Esophagus (tissue), 2 donors: Measurements from ENCODE around the gene ABCB8. TPM values are rescaled to one million over a fixed set of nuclear protein-coding genes. Genes with fewer than 3 reads are reported as not detected.
"Not testable (repeated sequence)": the region's sequence is repeated elsewhere in the genome, so short reads cannot be mapped to it uniquely, and the experiment has no call there.

ENCODE experiments used
- H3K27ac ChIP-seq, 2 donors: one replicate each; pipeline ENCODE4 v1.5.1; 2013; ENCODE audit warnings: low read depth in 2 of 2, mild to moderate bottlenecking in 2 of 2, inconsistent platforms in 1 of 2, low read length in 1 of 2, moderate library complexity in 1 of 2
- H3K27me3 ChIP-seq, 2 donors: one replicate each; pipeline ENCODE4 v1.6.1; 2013; ENCODE audit warnings: low read length in 2 of 2, control low read depth in 1 of 2, mild to moderate bottlenecking in 1 of 2; ENCODE audit not compliant: insufficient read depth in 2 of 2, control insufficient read depth in 1 of 2
- H3K36me3 ChIP-seq, 2 donors: one replicate each; pipeline ENCODE4 v1.6.1; 2013; ENCODE audit warnings: low read length in 1 of 2; ENCODE audit not compliant: control insufficient read depth in 2 of 2, insufficient read depth in 2 of 2
- H3K4me1 ChIP-seq, 2 donors: one replicate each; pipeline ENCODE4 v1.6.1; 2013; ENCODE audit warnings: low read length in 1 of 2; ENCODE audit not compliant: control insufficient read depth in 2 of 2, insufficient read depth in 2 of 2
- H3K4me3 ChIP-seq, 2 donors: one replicate each; pipeline ENCODE4 v1.5.1; 2013; ENCODE audit warnings: low read length in 2 of 2, mild to moderate bottlenecking in 2 of 2, low read depth in 1 of 2, moderate library complexity in 1 of 2
- H3K9me3 ChIP-seq, 2 donors: one replicate each; pipeline ENCODE4 v1.6.1; 2013; ENCODE audit warnings: mild to moderate bottlenecking in 2 of 2, low read depth in 1 of 2, low read length in 1 of 2, moderate library complexity in 1 of 2; ENCODE audit not compliant: control insufficient read depth in 2 of 2, insufficient read depth in 1 of 2
- whole genome bisulfite sequencing, 2 donors: extraction: QIAGEN DNeasy Blood & Tissue Kit; methylation state at CpG; one replicate each; pipeline ENCODE4 v1.1.7; 2013; 5-methylcytosine and 5-hydroxymethylcytosine counted together
- polyA plus RNA-seq, 2 donors: library from polyadenylated mRNA; stranded (reverse); fragments of 200-250 nt; gene quantifications; one replicate each; pipeline ENCODE4 v1.2.3, GENCODE V29; 2013
- donor health status: healthy with polysubstance abuse.
- donor health status: Bipolar disorder and iron deficiency.

The ABCB8 gene
- polyA plus RNA-seq, 2 donors: 24.0 to 27.6 TPM

DNA sequence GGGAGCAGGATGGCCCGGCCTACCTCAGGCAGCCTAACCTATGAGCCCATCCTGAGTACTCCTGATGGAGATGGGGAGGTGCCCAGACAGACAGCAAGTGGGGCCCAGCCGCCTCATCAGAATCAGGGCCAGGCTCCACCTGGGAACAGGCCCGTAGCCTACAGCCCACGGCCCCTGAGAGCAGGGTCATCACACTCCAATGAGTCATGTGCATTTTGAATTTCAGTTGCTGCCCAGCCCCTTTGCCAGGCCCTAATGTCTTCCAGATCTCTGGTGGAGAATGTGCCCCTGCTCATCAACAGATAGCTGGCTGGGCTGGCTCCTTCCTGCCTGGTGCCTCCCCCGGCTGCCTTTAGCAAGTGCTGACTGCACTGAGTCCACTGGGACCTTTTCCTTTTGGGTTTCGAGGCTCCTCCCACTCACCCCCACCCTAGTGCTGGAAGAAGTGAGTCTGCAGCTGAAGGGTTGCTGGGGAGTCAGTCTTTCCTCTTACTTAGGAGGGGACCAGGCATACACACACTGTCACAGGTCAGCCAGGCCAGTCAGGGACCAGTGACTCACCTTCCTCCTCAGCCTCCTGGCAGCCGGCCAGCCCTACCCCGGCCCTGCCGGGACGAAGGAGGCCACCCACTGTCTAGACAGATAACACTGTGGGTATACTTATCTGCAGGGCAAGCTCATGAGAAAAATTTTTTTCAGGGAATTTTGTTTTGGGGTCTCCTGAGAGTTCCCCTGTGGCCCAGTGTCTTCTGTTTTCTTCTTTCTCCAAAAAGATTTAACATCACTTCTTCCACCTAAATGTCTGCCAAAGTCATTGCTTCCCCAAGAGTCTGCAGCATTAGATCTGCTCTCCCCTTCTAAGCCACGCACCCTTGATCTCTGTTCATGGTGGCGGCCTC lies 10.9 kb downstream of the ABCB8 start:
- Histone ChIP-seq H3K4me1 (peaks cover 0 to 3% of the 10 kb centered on the region in 2 donors), H3K36me3 (peaks cover 11 to 36% of the 10 kb centered on the region in 2 donors), H3K27ac (peak overlapping the region in 1 of 2 donors; percentile 4), H3K27me3 (no peaks in the 10 kb centered on the region), H3K4me3 (no peak overlapping the region), H3K9me3 (no peaks in the 10 kb centered on the region)
- WGBS, 2 donors: 45 to 49% methylated on average over 12 of the region's 12 CpGs

GRCh38 chr7:151039850-151040548 lies 11.7 kb downstream of the ABCB8 start:
- Histone ChIP-seq H3K9me3 (no peaks in the 10 kb centered on the region), H3K27me3 (no peaks in the 10 kb centered on the region), H3K4me1 (peaks cover 0 to 3% of the 10 kb centered on the region in 2 donors), H3K27ac (no peak overlapping the region), H3K36me3 (peaks cover 13 to 35% of the 10 kb centered on the region in 2 donors), H3K4me3 (no peak overlapping the region)
- WGBS, 2 donors: 80% methylated on average over 18 of the region's 18 CpGs

GRCh38 chr7:151040616-151041375 lies 12.5 kb downstream of the ABCB8 start:
- Histone ChIP-seq H3K4me3 (no peak overlapping the region), H3K36me3 (peaks cover 7 to 30% of the 10 kb centered on the region in 2 donors), H3K4me1 (peaks cover 0 to 3% of the 10 kb centered on the region in 2 donors), H3K27ac (no peak overlapping the region), H3K9me3 (no peaks in the 10 kb centered on the region), H3K27me3 (no peaks in the 10 kb centered on the region)
- 92 to 95% methylated on average over 30 of the region's 30 CpGs for WGBS, 2 donors

GRCh38 chr7:151043449-151043848 lies 15.2 kb downstream of the ABCB8 start:
- H3K36me3 ChIP-seq: peaks cover 5 to 19% of the 10 kb centered on the region in 2 donors
- H3K9me3 ChIP-seq, H3K27ac ChIP-seq, H3K27me3 ChIP-seq, H3K4me3 ChIP-seq, H3K4me1 ChIP-seq: not testable (repeated sequence)
- WGBS, 2 donors: 86 to 95% methylated on average over 8 to 10 of the region's 10 CpGs

DNA sequence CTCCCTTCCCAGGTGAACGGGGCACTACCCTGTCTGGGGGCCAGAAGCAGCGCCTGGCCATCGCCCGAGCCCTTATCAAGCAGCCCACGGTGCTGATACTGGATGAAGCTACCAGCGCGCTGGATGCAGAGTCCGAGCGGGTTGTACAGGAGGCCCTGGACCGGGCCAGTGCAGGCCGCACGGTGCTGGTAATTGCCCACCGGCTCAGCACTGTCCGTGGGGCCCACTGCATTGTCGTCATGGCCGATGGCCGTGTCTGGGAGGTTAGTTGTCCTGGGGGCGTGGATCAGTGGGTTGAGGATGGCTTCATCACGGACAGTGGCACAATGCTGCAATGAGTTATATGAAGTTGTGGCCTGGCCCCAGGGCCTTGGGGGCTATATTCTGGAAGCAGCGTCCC lies 15.7 kb downstream of the ABCB8 start:
- H3K4me3 ChIP-seq: no peak overlapping the region
- no peaks in the 10 kb centered on the region for H3K27me3 ChIP-seq
- H3K36me3 ChIP-seq: peaks cover 5 to 19% of the 10 kb centered on the region in 2 donors
- no peaks in the 10 kb centered on the region for H3K9me3 ChIP-seq
- no peak overlapping the region for H3K27ac ChIP-seq
- H3K4me1 ChIP-seq: peaks cover 3 to 5% of the 10 kb centered on the region in 2 donors
- WGBS, 2 donors: 92 to 93% methylated on average over 19 to 20 of the region's 20 CpGs

DNA sequence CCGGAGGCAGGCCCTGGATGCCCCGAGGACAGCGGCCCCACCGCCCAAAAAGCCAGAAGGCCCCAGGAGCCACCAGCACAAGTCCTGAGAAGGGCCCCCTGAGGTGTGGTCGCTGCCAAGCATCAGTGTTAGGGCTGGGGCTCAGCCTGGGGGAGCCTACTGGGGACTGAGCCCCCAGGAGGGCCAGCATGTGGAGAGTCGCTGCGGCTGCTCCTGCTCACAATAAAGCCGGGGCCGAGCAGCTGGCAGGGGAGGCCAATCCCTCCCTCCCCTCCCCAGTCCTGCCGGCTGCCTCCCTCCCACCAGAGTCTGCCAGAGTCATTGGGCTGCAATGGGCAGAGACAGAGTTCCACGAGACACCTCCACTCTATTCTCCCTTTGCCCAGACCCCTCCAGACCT lies 17.0 kb downstream of the ABCB8 start:
- Histone ChIP-seq H3K4me3 (no peak overlapping the region), H3K27ac (no peak overlapping the region), H3K9me3 (no peaks in the 10 kb centered on the region), H3K36me3 (peaks cover 5 to 19% of the 10 kb centered on the region in 2 donors), H3K27me3 (no peaks in the 10 kb centered on the region), H3K4me1 (peaks cover 0 to 5% of the 10 kb centered on the region in 2 donors)
- 85 to 88% methylated on average over 11 of the region's 11 CpGs for WGBS, 2 donors

DNA sequence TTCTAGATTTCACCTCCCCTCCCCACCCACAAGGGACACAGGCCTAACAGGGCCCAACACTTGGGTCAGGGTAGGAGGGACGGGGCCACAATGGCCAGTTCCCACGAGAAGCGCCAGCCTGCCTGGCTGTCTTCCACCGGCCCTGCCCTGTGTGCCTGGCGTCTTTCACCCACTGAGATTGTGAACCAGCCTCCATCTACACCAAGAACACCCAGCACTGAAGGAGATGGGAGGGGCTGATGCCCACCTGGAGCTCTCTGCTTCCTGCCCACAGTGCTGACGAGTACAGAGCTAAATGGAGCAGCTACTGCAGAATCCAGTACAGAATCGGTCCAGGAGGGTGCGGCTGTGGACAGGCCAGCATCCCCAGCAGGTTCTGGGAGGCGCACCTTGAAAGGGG lies 17.7 kb downstream of the ABCB8 start:
- peaks cover 5 to 19% of the 10 kb centered on the region in 2 donors for H3K36me3 ChIP-seq
- H3K4me1 ChIP-seq: peaks cover 2 to 7% of the 10 kb centered on the region in 2 donors
- H3K9me3 ChIP-seq: no peaks in the 10 kb centered on the region
- no peak overlapping the region for H3K27ac ChIP-seq
- WGBS, 2 donors: 75 to 82% methylated on average over 9 of the region's 9 CpGs
- no peak overlapping the region for H3K4me3 ChIP-seq
- no peaks in the 10 kb centered on the region for H3K27me3 ChIP-seq

GRCh38 chr7:151046603-151047573 lies 18.6 kb downstream of the ABCB8 start:
- Histone ChIP-seq H3K27ac (no peak overlapping the region), H3K36me3 (peaks cover 5 to 19% of the 10 kb centered on the region in 2 donors), H3K9me3 (no peaks in the 10 kb centered on the region), H3K27me3 (no peaks in the 10 kb centered on the region), H3K4me3 (no peak overlapping the region), H3K4me1 (peaks cover 4 to 7% of the 10 kb centered on the region in 2 donors)
- WGBS, 2 donors: 28 to 39% methylated on average over 14 of the region's 14 CpGs
